K562 (cell line): ENCODE results near the gene JMJD1C. TPM values are rescaled to one million over a fixed set of nuclear protein-coding genes. Genes with fewer than 3 reads are reported as not detected.
A peak's percentile ranks its signal among the peaks of the same experiment; 100 is the strongest.

Source experiments
- ATF7 ChIP-seq: fragments of 450-650 bp; IDR thresholded peaks from 2 replicates; pipeline ENCODE4 v1.7.1; 2014; ENCODE audit warnings: mild to moderate bottlenecking, moderate library complexity
- BACH1 ChIP-seq: fragments of 200-800 bp; sonication (Bioruptor generic); IDR thresholded peaks from 2 replicates; pipeline ENCODE4 v1.6.1; 2016; ENCODE audit warnings: missing genetic modification characterization, missing compliant biosample characterization
- CREB1 ChIP-seq, 2 experiments: sonication (generic) in 1 of 2; formaldehyde crosslinking in 1 of 2; IDR thresholded peaks; 2 replicates each; pipeline versions ENCODE4 v1.6.1 to v1.8.0; 2012 to 2022; ENCODE audit warnings: inconsistent platforms in 1 of 2, mild to moderate bottlenecking in 1 of 2, missing genetic modification reagents in 1 of 2, moderate library complexity in 1 of 2
- EP400 ChIP-seq: fragments of 450-650 bp; IDR thresholded peaks from 2 replicates; pipeline ENCODE4 v1.6.1; 2017; ENCODE audit warnings: antibody characterized with exemption, mild to moderate bottlenecking, moderate library complexity
- HOXB6 ChIP-seq: fragments of 250-450 bp; sonication (Bioruptor Pico); IDR thresholded peaks from 2 replicates; pipeline ENCODE4 v1.5.1; 2022; ENCODE audit warnings: mild to moderate bottlenecking, borderline replicate concordance
- IRF2 ChIP-seq: sonication (generic); formaldehyde crosslinking; IDR thresholded peaks from 2 replicates; pipeline ENCODE4 v1.8.1; 2022; ENCODE audit warnings: mild to moderate bottlenecking, missing genetic modification reagents
- KAT7 ChIP-seq: sonication (generic); formaldehyde crosslinking; IDR thresholded peaks from 2 replicates; pipeline ENCODE4 v1.8.0; 2022; ENCODE audit warnings: missing genetic modification reagents, mild to moderate bottlenecking, borderline replicate concordance
- KDM1A ChIP-seq, 2 experiments: fragments of 450-650 bp; IDR thresholded peaks; 2 replicates each; pipeline ENCODE4 v1.6.1; 2016; ENCODE audit warnings: mild to moderate bottlenecking in 2 of 2
- KLF16 ChIP-seq: IDR thresholded peaks from 2 replicates; pipeline ENCODE4 v1.6.1; 2016; ENCODE audit warnings: antibody characterized with exemption
- MXI1 ChIP-seq: IDR thresholded peaks from 2 replicates; pipeline ENCODE4 v1.6.1; 2011; ENCODE audit warnings: low read depth, mild to moderate bottlenecking, improper control_type of control experiment, low read length
- NFIC ChIP-seq: fragments of 450-650 bp; IDR thresholded peaks from 2 replicates; pipeline ENCODE4 v1.6.1; 2017; ENCODE audit warnings: mild to moderate bottlenecking, inconsistent platforms
- NR3C1 ChIP-seq: sonication (generic); formaldehyde crosslinking; IDR thresholded peaks from 2 replicates; pipeline ENCODE4 v1.8.1; 2022; ENCODE audit warnings: missing genetic modification reagents
- PRMT5 ChIP-seq: sonication (generic); formaldehyde crosslinking; IDR thresholded peaks from 2 replicates; pipeline ENCODE4 v1.5.0; 2020; ENCODE audit warnings: missing genetic modification reagents
- SNRNP70 ChIP-seq: fragments of 200-400 bp; formaldehyde crosslinking; optimal IDR thresholded peaks from 2 replicates; pipeline ENCODE3; 2017; ENCODE audit warnings: low read depth, low read length
- TEAD1 ChIP-seq, 2 experiments: fragments of 450-650 bp in 1 of 2; sonication (generic) in 1 of 2; formaldehyde crosslinking; IDR thresholded peaks; 2 replicates each; pipeline versions ENCODE4 v1.4.0 to v1.8.0; 2020 to 2022; ENCODE audit warnings: mild to moderate bottlenecking in 2 of 2, missing genetic modification reagents in 1 of 2
- ZBTB1 ChIP-seq: sonication (generic); formaldehyde crosslinking; IDR thresholded peaks from 2 replicates; pipeline ENCODE4 v1.8.1; 2023; ENCODE audit warnings: missing genetic modification reagents, low read depth, mild to moderate bottlenecking, borderline replicate concordance
- ZBTB17 ChIP-seq: fragments of 450-650 bp; formaldehyde crosslinking; IDR thresholded peaks from 2 replicates; pipeline ENCODE4 v1.4.0; 2020; ENCODE audit warnings: mild to moderate bottlenecking
- ZEB2 ChIP-seq: fragments of 450-650 bp; IDR thresholded peaks from 2 replicates; pipeline ENCODE4 v1.6.1; 2016
- ZFP1 ChIP-seq: fragments of 450-650 bp; formaldehyde crosslinking; IDR thresholded peaks from 2 replicates; pipeline ENCODE4 v1.4.0; 2020; ENCODE audit warnings: mild to moderate bottlenecking, mixed read lengths
- ZNF586 ChIP-seq: fragments of 450-650 bp; formaldehyde crosslinking; conservative IDR thresholded peaks from 2 replicates; pipeline ENCODE4 v1.4.0; 2020; ENCODE audit warnings: mild to moderate bottlenecking, moderate library complexity
- ZNF644 ChIP-seq: fragments of 200-800 bp; sonication (Bioruptor generic); IDR thresholded peaks from 2 replicates; pipeline ENCODE4 v1.6.1; 2016; ENCODE audit warnings: low read depth, missing genetic modification characterization, missing compliant biosample characterization
- polyA plus RNA-seq, 8 experiments: library from polyadenylated mRNA; depleted of rRNA in 4 of 8; stranded (reverse) in 5 of 8; unstranded in 3 of 8; fragments of >200 nt; fragmentation: Nextera tagmentation in 2 of 8; fragmentation: Illumina TruSeq in 1 of 8; extraction: Ambion mirVana in 2 of 8; extraction: Trizol in 1 of 8; gene quantifications; 2 replicates each; pipeline versions ENCODE4 v1.2.1 to v1.2.3, GENCODE V29; 2011 to 2014; ENCODE audit warnings: inconsistent platforms in 1 of 8, missing spikeins in 1 of 8
- total RNA-seq, 7 experiments: library from RNA; depleted of rRNA in 6 of 7; stranded (reverse); fragments of >200 nt in 6 of 7; fragmentation: Illumina TruSeq in 2 of 7; extraction: Trizol in 2 of 7; gene quantifications; 2 replicates each; pipeline versions ENCODE4 v1.2.1 to v1.2.3, GENCODE V29; 2011 to 2021; ENCODE audit warnings: low replicate concordance in 1 of 7
- TF ChIP-seq, protein P1 (sequence below): fragments of 200-800 bp; sonication (Bioruptor generic); IDR thresholded peaks from 2 replicates; pipeline ENCODE4 v1.6.1; 2016; ENCODE audit warnings: missing genetic modification characterization, missing compliant biosample characterization
- TF ChIP-seq, protein P2 (sequence below): sonication (generic); formaldehyde crosslinking; IDR thresholded peaks from 2 replicates; pipeline ENCODE4 v1.8.0; 2022; ENCODE audit warnings: mild to moderate bottlenecking, low read depth, missing genetic modification reagents

The JMJD1C gene
- total and polyA plus RNA-seq, 9 of the 15 experiments (the other 6 are each of a cell fraction or from before 2014, with no cell fraction given): 25.3 to 68.0 (median 47.2) TPM

DNA sequence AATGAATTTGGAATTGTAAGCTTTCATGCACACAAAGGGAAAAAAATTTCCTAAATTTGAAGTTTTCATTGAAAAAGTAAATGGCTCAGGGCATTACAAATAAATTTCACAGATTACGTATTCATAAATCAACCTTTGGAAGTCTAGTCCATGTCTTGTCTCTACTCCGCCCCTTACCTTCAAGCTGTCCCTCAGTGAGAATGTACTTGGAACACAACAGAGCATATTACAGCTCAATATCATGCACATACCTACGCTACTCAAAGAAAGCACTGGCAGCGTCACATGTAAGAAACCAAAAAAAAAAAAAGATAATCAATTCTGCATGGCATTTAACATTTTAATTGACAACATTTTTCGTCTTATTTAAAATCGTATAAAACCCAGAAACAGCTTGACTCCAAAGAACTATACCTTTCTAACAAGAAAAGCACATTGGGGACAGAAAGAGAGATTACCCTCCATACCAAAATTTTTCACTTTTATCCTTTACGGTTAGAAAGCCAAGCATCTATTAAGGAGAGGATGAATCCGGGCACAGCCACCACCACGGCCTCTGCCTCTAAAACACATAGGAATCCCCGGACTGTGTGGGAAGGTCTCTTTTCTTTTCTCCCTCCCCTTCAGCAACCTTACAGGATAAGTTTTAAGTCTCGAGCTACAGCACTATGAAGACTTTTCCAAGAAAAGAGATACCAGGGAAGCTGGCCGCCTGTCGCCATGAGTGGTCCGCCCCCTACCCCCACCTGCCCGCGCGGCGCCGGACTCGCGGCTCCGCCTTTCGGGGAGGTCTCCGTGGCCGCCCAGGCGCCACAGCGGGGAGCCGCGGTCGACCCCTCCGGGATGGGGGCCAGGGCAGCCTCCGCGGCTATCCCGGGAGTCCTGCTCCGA is 1.1 kb downstream of the JMJD1C start (continued):
- TF ChIP-seq, protein P1, sequence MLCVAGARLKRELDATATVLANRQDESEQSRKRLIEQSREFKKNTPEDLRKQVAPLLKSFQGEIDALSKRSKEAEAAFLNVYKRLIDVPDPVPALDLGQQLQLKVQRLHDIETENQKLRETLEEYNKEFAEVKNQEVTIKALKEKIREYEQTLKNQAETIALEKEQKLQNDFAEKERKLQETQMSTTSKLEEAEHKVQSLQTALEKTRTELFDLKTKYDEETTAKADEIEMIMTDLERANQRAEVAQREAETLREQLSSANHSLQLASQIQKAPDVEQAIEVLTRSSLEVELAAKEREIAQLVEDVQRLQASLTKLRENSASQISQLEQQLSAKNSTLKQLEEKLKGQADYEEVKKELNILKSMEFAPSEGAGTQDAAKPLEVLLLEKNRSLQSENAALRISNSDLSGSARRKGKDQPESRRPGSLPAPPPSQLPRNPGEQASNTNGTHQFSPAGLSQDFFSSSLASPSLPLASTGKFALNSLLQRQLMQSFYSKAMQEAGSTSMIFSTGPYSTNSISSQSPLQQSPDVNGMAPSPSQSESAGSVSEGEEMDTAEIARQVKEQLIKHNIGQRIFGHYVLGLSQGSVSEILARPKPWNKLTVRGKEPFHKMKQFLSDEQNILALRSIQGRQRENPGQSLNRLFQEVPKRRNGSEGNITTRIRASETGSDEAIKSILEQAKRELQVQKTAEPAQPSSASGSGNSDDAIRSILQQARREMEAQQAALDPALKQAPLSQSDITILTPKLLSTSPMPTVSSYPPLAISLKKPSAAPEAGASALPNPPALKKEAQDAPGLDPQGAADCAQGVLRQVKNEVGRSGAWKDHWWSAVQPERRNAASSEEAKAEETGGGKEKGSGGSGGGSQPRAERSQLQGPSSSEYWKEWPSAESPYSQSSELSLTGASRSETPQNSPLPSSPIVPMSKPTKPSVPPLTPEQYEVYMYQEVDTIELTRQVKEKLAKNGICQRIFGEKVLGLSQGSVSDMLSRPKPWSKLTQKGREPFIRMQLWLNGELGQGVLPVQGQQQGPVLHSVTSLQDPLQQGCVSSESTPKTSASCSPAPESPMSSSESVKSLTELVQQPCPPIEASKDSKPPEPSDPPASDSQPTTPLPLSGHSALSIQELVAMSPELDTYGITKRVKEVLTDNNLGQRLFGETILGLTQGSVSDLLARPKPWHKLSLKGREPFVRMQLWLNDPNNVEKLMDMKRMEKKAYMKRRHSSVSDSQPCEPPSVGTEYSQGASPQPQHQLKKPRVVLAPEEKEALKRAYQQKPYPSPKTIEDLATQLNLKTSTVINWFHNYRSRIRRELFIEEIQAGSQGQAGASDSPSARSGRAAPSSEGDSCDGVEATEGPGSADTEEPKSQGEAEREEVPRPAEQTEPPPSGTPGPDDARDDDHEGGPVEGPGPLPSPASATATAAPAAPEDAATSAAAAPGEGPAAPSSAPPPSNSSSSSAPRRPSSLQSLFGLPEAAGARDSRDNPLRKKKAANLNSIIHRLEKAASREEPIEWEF (CRISPR knock-in tag): 0 out of 2 replicates have a peak, but pooled peaks have one; percentile 9
- no peak for TF ChIP-seq ZNF644 (tag)
- no peak for TF ChIP-seq ZNF586 (CRISPR knock-in tag)
- TF ChIP-seq, protein P2, sequence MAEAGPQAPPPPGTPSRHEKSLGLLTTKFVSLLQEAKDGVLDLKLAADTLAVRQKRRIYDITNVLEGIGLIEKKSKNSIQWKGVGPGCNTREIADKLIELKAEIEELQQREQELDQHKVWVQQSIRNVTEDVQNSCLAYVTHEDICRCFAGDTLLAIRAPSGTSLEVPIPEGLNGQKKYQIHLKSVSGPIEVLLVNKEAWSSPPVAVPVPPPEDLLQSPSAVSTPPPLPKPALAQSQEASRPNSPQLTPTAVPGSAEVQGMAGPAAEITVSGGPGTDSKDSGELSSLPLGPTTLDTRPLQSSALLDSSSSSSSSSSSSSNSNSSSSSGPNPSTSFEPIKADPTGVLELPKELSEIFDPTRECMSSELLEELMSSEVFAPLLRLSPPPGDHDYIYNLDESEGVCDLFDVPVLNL: no peak
- TF ChIP-seq ZBTB1 (CRISPR knock-in tag): no peak
- no peak for TF ChIP-seq MXI1
- TF ChIP-seq HOXB6 (CRISPR knock-in tag): no peak
- no peak for TF ChIP-seq BACH1 (tag)
- no peak for TF ChIP-seq ZBTB17
- no peak for TF ChIP-seq IRF2 (CRISPR knock-in tag)
- 0 out of 2 replicates have a peak, but pooled peaks have one; percentile 52 for TF ChIP-seq KAT7 (CRISPR knock-in tag)
- TF ChIP-seq NR3C1 (CRISPR knock-in tag): no peak
- TF ChIP-seq NFIC: 0 out of 2 replicates have a peak, but pooled peaks have one; percentile 7
- peak; percentile 29; the same call in 1 of the 2 replicates for TF ChIP-seq ATF7
- TF ChIP-seq ZFP1 (CRISPR knock-in tag): no peak
- TF ChIP-seq EP400: peak; percentile 56; the same call in 1 of the 2 replicates
- TF ChIP-seq CREB1 (IDR thresholded peaks at IDR 0.05): no peak
- no peak for TF ChIP-seq CREB1 (CRISPR knock-in tag; IDR thresholded peaks at IDR 0.05)
- TF ChIP-seq ZEB2: no peak
- TF ChIP-seq KLF16: no peak
- TF ChIP-seq TEAD1 (CRISPR knock-in tag; IDR thresholded peaks at IDR 0.05): 0 out of 4 replicates have a peak, but pooled peaks of 1 of the 2 experiments have one; percentile 20
- peak; percentile 23 to 43; a peak in 1 of 4 replicates for TF ChIP-seq KDM1A (IDR thresholded peaks at IDR 0.05)
- TF ChIP-seq PRMT5 (CRISPR knock-in tag): no peak
- no peak for TF ChIP-seq SNRNP70
